Hematopoietic multipotent progenitor cell treated with erythropoietin and hydrocortisone succinate and interleukin-3 and kit ligand, for 4 days (in vitro differentiated cells): ENCODE measurements around the gene CD300LG.

Source experiments
- DNase-seq: peaks from one replicate; pipeline ENCODE4 v3.0.0-alpha.2; 2015

The CD300LG gene

DNA sequence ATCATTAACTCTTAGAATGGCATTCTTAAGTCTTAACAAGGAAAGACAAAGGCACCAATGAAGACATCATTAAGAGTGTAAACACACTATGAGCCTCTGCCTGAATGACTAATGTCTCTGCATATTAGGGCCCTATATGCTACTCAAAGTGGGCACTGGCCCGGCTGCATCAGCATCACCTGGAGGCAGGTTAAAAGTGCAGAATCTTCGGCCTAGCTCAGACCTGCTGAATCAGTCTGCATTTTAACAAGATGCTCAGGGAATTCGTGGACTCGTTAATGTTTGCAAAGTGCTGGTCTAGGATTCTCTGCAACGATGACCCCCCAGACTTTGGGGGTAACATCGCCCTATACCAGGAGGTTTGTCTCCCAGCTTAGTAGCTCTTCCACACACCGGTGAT lies 20.8 kb upstream of the CD300LG start:
- no peak for DNase-seq

DNA sequence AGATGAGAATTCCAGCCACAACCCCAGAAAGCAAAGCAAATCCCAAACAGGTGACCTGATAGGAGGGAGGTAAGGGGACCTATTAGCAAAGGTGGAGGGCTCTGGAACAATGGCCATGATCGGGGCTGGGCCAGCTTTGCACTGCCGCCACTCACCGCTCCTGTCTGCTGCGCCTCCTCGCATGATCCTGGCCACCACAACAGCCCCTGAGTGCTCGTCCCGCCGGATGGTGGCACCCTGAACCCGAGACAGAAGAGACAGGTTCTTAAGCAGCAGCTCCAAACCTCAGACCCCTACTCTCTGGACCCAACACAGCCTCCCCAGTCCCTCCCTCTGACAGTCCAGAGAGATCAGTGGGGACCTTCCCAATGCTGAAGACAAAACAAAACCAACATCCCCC lies 19.4 kb upstream of the CD300LG start:
- DNase-seq, result no peak

GRCh38 chr17:43829738-43830137 lies 17.2 kb upstream of the CD300LG start:
- no peak for DNase-seq

DNA sequence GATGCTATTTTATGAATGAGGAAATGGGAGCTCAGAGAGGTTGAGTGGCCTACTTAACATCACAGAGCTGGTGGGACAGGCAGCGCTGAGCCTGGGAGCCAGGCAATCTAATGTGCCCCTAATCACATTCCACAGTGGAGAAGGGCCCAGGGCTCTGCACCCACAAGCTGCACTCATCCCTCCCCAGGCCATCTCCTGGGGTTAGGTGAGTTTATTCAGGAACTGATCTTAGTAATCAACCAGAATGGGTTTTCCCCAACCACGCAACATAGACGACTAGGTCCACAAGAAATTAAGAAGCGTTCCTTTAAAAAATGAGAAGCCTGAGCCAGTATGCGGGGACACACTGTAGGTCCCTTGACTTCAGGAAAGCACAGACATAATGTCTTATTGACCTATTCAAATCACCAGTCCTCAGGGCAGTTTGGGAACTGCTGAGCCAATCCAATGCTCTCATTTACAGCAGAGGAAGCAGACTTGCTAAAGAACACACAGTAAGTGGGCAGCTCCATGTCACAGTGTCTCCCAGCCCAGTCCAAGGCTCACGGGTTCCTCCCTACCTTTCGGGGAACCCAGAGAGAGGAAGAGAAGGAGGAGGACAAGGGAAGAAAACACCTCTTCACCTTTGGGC lies 16.4 kb upstream of the CD300LG start:
- DNase-seq, result no peak

- no peak for DNase-seq
Observed at GRCh38 chr17:43831633-43832032, 15.3 kb upstream of the CD300LG start.

GRCh38 chr17:43832168-43832975 lies 14.6 kb upstream of the CD300LG start:
- peak; percentile 23 for DNase-seq

DNA sequence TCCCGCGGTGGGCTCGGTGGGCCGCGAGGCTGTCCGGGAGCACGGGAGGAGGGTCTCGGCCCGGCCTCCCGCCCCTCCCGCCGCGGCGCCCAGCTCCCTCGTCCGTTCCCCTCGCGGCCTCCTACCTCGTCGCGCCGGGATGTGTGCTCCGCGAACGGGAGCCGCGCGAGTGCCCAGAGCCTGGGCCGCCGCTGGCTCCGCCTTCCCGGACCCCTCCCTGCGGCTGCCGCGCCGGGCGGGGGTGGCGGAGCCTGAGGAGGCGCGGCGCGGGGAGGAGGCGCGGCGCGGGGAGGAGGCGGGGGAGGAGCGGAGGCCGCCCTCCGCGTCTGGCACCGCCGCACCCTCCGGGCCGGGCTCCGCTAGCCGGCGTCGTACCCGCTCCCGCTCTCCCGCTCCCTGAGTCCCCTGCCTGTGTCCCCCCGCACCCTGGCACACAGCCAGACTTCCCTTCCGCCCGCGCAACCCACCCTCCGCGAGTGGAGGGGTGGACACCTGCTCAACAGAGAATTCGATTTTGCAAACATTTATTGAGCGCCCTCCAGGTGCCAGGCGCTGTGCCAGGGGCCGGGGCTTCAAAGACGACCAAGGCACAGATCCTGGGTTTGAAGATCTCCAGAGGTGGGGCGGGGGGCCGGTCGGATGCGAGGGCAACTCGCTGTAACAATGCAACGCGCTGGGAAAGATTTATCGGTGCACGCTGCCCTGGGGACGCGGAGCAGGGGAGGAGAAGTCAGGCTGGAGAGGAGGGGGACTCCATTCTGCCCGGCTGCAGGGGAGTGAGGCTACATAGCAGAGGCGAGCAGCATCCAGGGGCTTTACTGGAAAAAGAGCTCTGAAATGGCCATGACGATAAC lies 13.8 kb upstream of the CD300LG start, which contains the start of gene MPP3:
TSS of gene MPP3 (minus strand) at position 171 of the 854 bp plus-strand sequence. CDS start 1,240 bp downstream, outside the sequence.
- peak; percentile 79 for DNase-seq

DNA sequence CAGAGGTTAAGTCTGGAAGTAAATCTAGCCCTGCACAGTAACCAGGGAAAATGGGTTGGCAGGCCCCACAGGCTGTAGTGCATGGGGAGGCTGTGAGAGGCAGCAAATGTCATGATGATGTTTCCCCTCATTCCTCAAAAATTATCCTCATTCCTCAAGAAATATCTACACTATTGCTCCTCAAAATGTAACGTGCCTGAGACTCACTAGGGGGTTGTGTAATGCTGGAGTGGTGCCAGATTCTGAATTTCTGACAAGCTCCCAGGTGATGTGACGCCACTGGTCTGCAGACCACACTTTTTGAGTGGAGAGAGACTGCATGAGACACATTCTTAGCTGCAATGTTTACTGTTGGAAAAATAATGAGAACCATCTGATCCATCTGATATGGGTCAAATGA lies 12.9 kb upstream of the CD300LG start:
- peak; percentile 13 for DNase-seq

DNA sequence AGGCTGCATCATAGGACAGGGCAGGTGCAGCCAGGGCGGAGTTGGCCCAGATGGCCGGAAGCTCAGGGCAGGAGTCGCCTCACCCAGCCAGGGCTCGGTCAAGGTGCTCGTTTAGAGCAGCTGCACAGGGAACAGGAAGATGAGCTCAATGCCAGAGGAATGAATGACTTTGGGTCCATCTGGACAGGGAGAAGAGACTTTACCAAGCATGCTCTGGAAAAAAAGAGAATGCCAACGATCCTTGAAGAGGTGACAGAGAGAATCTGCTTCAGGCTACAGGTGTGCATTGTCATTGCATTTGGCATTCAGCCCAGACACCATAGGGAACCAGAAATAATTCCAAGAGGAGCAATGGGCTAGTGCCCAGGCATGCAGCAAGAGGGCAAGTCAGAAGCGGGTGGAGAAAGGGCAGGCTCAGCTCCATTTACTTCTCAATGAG lies 7.3 kb upstream of the CD300LG start:
- no peak for DNase-seq

GRCh38 chr17:43840814-43841213 lies 6.2 kb upstream of the CD300LG start:
- DNase-seq, result peak; percentile 50

GRCh38 chr17:43841282-43841681 lies 5.7 kb upstream of the CD300LG start:
- DNase-seq, result no peak

DNA sequence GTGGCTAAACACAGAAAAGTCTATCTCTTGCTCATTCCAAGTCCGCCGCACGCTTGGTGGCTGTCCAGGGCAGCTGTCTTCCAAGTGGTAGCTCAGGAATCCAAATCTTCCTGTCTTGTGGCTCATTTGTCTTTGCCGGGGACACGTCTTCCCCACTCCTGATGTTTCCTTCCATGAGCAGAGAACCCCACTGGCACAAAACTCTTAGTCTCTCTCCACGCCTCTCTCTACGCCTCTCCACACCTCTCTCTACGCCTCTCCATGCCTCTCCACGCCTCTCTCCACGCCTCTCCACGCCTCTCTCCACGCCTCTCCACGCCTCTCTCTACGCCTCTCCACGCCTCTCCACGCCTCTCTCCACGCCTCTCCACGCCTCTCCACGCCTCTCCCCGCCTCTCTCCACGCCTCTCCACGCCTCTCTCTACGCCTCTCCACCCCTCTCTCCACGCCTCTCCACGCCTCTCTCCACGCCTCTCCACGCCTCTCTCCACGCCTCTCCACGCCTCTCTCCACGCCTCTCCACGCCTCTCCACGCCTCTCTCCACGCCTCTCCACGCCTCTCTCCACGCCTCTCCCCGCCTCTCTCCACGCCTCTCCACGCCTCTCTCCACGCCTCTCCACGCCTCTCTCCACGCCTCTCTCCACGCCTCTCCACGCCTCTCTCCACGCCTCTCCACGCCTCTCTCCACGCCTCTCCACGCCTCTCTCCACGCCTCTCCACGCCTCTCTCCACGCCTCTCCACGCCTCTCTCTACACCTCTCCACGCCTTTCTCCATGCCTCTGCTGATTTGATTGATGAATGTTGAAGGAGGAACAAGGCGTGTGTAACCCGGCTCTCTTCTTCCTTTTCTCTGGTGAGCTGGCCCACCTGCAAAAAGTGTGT lies 4.6 kb upstream of the CD300LG start:
- peak; percentile 17 for DNase-seq

GRCh38 chr17:43842975-43843325 lies 4.0 kb upstream of the CD300LG start:
- DNase-seq, result no peak

GRCh38 chr17:43844241-43844640 lies 2.7 kb upstream of the CD300LG start:
- DNase-seq, result no peak

GRCh38 chr17:43845766-43846165 lies 1.2 kb upstream of the CD300LG start:
- DNase-seq, result no peak

- DNase-seq, result peak; percentile 82
Observed at GRCh38 chr17:43846221-43846712, 709 bp upstream of the CD300LG start.

- DNase-seq, result no peak
Observed at GRCh38 chr17:43848601-43849000, 1.6 kb downstream of the CD300LG start.

DNA sequence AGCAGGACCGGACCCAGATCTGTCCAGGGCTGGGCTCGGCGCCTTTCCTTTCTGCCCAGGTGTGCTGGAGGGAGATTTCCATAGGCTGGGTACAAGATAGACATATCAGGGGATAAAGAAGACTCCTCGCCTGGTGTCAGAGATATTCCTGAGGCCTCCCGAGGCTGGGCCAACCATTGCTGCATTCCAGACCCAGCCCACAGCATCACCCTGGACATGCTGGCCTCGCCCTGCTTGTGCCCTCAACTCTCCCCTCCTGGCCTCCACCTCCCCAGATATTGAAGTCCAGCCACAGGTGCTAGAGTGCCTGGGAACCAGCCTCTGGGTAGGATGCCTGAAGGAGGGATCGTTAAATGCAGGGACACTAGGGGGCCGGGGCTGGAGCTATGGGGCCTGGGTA lies 2.1 kb downstream of the CD300LG start:
- no peak for DNase-seq

- DNase-seq, result no peak
Observed at GRCh38 chr17:43852571-43852970, 5.6 kb downstream of the CD300LG start.

GRCh38 chr17:43853546-43853945 lies 6.6 kb downstream of the CD300LG start:
- DNase-seq, result no peak

DNA sequence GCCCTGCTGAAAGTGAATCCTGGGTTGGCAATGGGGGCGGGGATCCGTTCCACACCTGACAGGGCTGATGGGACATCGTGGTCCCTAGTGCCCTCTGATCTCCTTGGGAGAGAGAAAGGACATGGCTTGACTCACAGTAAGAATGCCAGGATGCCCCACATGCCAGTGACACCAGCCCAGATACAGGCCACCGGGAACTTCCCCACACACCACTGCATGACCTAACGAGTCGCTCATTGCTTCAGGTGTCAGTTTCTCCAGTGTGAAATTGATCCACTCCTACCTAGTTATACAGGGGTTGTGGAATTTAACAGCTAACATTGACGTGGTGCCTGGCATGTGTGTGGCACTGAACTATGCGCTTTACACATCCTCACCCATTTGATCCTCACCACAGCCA lies 7.5 kb downstream of the CD300LG start:
- DNase-seq, result no peak

DNA sequence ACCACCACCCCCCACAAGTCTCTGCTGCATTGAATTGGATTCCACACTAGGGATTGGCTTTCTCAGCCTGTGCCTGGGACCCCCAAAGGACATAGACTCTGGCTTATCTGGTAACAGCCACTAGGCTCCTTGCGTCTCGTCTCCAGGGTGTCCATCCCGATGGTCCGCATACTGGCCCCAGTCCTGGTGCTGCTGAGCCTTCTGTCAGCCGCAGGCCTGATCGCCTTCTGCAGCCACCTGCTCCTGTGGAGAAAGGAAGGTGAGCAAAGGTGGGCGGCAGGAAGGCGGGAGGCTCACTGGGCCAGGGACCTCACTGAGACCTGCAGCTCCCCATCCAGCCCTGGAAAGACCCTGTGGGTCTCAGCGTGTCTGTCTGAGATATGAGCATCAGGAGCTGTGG lies 8.1 kb downstream of the CD300LG start:
- DNase-seq, result no peak
